CD14-positive monocyte (primary cell): ENCODE data around the gene PRSS16. TPM values are rescaled to one million over a fixed set of nuclear protein-coding genes. Genes with fewer than 3 reads are reported as not detected.
A peak's percentile ranks its signal among the peaks of the same experiment; 100 is the strongest.

ENCODE experiments used
- DNase-seq, 3 donors: peaks; one replicate each; pipeline ENCODE4 v3.0.0-alpha.2; 2011 to 2022
- H2AFZ ChIP-seq: 2 replicates; pipeline ENCODE4 v1.6.0; 2012; ENCODE audit warnings: mild to moderate bottlenecking, low read depth, low read length, inconsistent platforms; ENCODE audit not compliant: insufficient read depth, poor library complexity, severe bottlenecking
- H3K27ac ChIP-seq, 2 donors: 1 replicate in 1 of 2; 2 replicates in 1 of 2; pipeline ENCODE4 v1.5.1; 2012 to 2013; ENCODE audit warnings: low read length in 2 of 2, control low read depth in 1 of 2, inconsistent platforms in 1 of 2, low read depth in 1 of 2, mild to moderate bottlenecking in 1 of 2
- H3K27me3 ChIP-seq, 2 donors: one replicate each; pipeline versions ENCODE4 v1.6.0 to v1.6.1; 2011 to 2013; ENCODE audit warnings: low read length in 2 of 2; ENCODE audit not compliant: control insufficient read depth in 2 of 2, insufficient read depth in 2 of 2
- H3K36me3 ChIP-seq, 2 donors: replicated peaks in 1 of 2; 1 replicate in 1 of 2; 2 replicates in 1 of 2; pipeline versions ENCODE4 v1.5.1 to v1.6.1; 2012 to 2013; ENCODE audit warnings: low read length in 2 of 2, control low read depth in 1 of 2, inconsistent platforms in 1 of 2, mild to moderate bottlenecking in 1 of 2; ENCODE audit not compliant: insufficient read depth in 2 of 2, control insufficient read depth in 1 of 2
- H3K4me1 ChIP-seq, 2 donors: 1 replicate in 1 of 2; 2 replicates in 1 of 2; pipeline versions ENCODE4 v1.5.1 to v1.6.1; 2012 to 2013; ENCODE audit warnings: low read length in 2 of 2, control low read depth in 1 of 2, inconsistent platforms in 1 of 2, mild to moderate bottlenecking in 1 of 2, moderate library complexity in 1 of 2; ENCODE audit not compliant: insufficient read depth in 2 of 2, control insufficient read depth in 1 of 2
- H3K4me2 ChIP-seq: replicated peaks from 2 replicates; pipeline ENCODE3; 2012; ENCODE audit warnings: low read length, moderate library complexity, mild to moderate bottlenecking; ENCODE audit not compliant: poor library complexity, severe bottlenecking; ENCODE audit errors: extremely low read depth
- H3K4me3 ChIP-seq, 3 experiments: fragments of 200-600 bp in 1 of 3; sonication (generic) in 1 of 3; replicated peaks in 1 of 3; 1 replicate in 2 of 3; 2 replicates in 1 of 3; pipeline ENCODE4 v1.5.1; 2011 to 2013; ENCODE audit warnings: low read length in 3 of 3, mild to moderate bottlenecking in 3 of 3, control low read depth in 2 of 3, low read depth in 2 of 3, inconsistent platforms in 1 of 3, moderate library complexity in 1 of 3
- H3K79me2 ChIP-seq: 2 replicates; pipeline ENCODE4 v1.6.0; 2012; ENCODE audit warnings: mild to moderate bottlenecking, control low read depth, inconsistent platforms, low read length, moderate library complexity; ENCODE audit not compliant: insufficient read depth
- H3K9ac ChIP-seq: 2 replicates; pipeline ENCODE4 v1.6.0; 2017; ENCODE audit warnings: low read length, mild to moderate bottlenecking; ENCODE audit not compliant: insufficient read depth, poor library complexity, severe bottlenecking
- H3K9me3 ChIP-seq, 2 donors: replicated peaks in 1 of 2; 1 replicate in 1 of 2; 2 replicates in 1 of 2; pipeline versions ENCODE4 v1.5.1 to v1.6.1; 2012 to 2013; ENCODE audit warnings: low read length in 2 of 2, control low read depth in 1 of 2; ENCODE audit not compliant: control insufficient read depth in 1 of 2, insufficient read depth in 1 of 2
- H4K20me1 ChIP-seq: 2 replicates; pipeline ENCODE4 v1.6.0; 2012; ENCODE audit warnings: mild to moderate bottlenecking, low read length, control low read depth, moderate library complexity; ENCODE audit not compliant: insufficient read depth
- H3K27ac Mint-ChIP-seq, 7 donors: one replicate each; pipeline ENCODE4 v1.8.0; 2020; ENCODE audit warnings: mild to moderate bottlenecking in 7 of 7, mixed read lengths in 7 of 7, moderate library complexity in 6 of 7, inconsistent platforms in 2 of 7
- H3K27me3 Mint-ChIP-seq, 3 donors: one replicate each; pipeline ENCODE4 v1.8.0; 2021 to 2022; ENCODE audit warnings: low read depth in 3 of 3, mild to moderate bottlenecking in 3 of 3, mixed read lengths in 3 of 3, moderate library complexity in 3 of 3, inconsistent platforms in 1 of 3
- H3K36me3 Mint-ChIP-seq, 2 donors: one replicate each; pipeline ENCODE4 v1.8.0; 2020; ENCODE audit warnings: mixed read lengths in 2 of 2, inconsistent platforms in 1 of 2, mild to moderate bottlenecking in 1 of 2
- H3K4me1 Mint-ChIP-seq: one replicate; pipeline ENCODE4 v1.8.0; 2020; ENCODE audit warnings: mild to moderate bottlenecking, mixed read lengths
- H3K4me3 Mint-ChIP-seq, 2 donors: one replicate each; pipeline ENCODE4 v1.8.0; 2020; ENCODE audit warnings: mild to moderate bottlenecking in 2 of 2, mixed read lengths in 2 of 2, moderate library complexity in 1 of 2
- H3K9me3 Mint-ChIP-seq, 7 donors: one replicate each; pipeline ENCODE4 v1.8.0; 2020 to 2022; ENCODE audit warnings: mixed read lengths in 7 of 7, mild to moderate bottlenecking in 6 of 7, moderate library complexity in 6 of 7, inconsistent platforms in 2 of 7
- WGBS: methylation state at CpG from one replicate; pipeline ENCODE4 v1.1.5; 2013; ENCODE audit warnings: missing lambda C conversion rate; ENCODE audit not compliant: insufficient coverage; 5-methylcytosine and 5-hydroxymethylcytosine counted together
- intact Hi-C, 2 donors: fragments of 100-400 bp; cut with micrococcal nuclease; formaldehyde crosslinking; loops; one replicate each; pipeline versions ENCODE4 v1.15.0 to v1.15.1; 2023
- polyA plus RNA-seq, 3 donors: library from polyadenylated mRNA; depleted of rRNA in 1 of 3; unstranded in 2 of 3; stranded (reverse) in 1 of 3; fragments of 300-500 nt in 2 of 3; fragments of >200 nt in 1 of 3; fragmentation: Illumina TruSeq in 2 of 3; gene quantifications; 1 replicate in 2 of 3; 2 replicates in 1 of 3; pipeline ENCODE4 v1.2.3, GENCODE V29; 2012 to 2021
- TF ChIP-seq, protein P1 (sequence below): fragments of 200-600 bp; IDR thresholded peaks from one replicate; pipeline ENCODE4 v1.8.0; 2022; ENCODE audit warnings: antibody characterized with exemption, mild to moderate bottlenecking

Gene PRSS16
- polyA plus RNA-seq, 3 donors = not detected

DNA sequence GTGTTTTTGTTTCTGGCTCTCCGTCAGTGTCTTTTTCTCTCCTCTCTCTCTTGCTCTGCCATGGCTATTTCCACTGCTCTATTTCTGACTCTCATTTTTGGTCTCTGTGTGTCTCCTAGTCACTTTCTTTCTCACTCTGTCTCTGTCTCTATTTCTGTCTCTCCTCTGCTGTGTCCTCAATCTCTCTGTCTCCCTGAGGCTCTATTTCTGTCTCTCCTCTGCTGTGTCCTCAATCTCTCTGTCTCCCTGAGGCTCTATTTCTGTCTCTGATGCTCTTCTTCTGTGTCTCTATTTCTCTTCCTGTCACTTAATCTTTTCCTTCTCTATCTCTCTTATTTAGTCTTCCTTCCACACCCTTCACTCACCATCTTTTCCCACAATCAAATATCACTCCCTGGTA is 8.4 kb downstream of the PRSS16 start:
- peaks cover 39 to 63% of the 10 kb centered on the region in 2 donors for H3K27me3 ChIP-seq
- no peak overlapping the region for H3K9ac ChIP-seq
- peak overlapping the region in 1 of 2 donors; percentile 1 for H3K4me3 Mint-ChIP-seq
- H3K9me3 Mint-ChIP-seq = peaks cover 2 to 41% (median 21%) of the 10 kb centered on the region in 7 donors
- peaks cover 34 to 55% (median 54%) of the 10 kb centered on the region in 3 donors for H3K27me3 Mint-ChIP-seq
- no peak overlapping the region for H3K27ac Mint-ChIP-seq
- H3K4me1 Mint-ChIP-seq = peaks cover 6% of the 10 kb centered on the region
- no peak overlapping the region for H3K4me2 ChIP-seq
- no peaks in the 10 kb centered on the region for H3K36me3 ChIP-seq
- H3K4me1 ChIP-seq = peaks cover 4 to 5% of the 10 kb centered on the region in 2 donors
- no peak overlapping the region for H3K27ac ChIP-seq
- intact Hi-C loops = no loop called here
- TF ChIP-seq, protein P1, sequence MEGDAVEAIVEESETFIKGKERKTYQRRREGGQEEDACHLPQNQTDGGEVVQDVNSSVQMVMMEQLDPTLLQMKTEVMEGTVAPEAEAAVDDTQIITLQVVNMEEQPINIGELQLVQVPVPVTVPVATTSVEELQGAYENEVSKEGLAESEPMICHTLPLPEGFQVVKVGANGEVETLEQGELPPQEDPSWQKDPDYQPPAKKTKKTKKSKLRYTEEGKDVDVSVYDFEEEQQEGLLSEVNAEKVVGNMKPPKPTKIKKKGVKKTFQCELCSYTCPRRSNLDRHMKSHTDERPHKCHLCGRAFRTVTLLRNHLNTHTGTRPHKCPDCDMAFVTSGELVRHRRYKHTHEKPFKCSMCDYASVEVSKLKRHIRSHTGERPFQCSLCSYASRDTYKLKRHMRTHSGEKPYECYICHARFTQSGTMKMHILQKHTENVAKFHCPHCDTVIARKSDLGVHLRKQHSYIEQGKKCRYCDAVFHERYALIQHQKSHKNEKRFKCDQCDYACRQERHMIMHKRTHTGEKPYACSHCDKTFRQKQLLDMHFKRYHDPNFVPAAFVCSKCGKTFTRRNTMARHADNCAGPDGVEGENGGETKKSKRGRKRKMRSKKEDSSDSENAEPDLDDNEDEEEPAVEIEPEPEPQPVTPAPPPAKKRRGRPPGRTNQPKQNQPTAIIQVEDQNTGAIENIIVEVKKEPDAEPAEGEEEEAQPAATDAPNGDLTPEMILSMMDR = no peak
- no peaks in the 10 kb centered on the region for H3K79me2 ChIP-seq
- peaks cover 9 to 22% of the 10 kb centered on the region in 2 donors for H3K9me3 ChIP-seq
- WGBS = 67% methylated on average over 1 of the region's 1 CpG
- H2AFZ ChIP-seq = no peak overlapping the region
- H4K20me1 ChIP-seq = no peaks in the 10 kb centered on the region
- DNase-seq = no peak
- peaks cover 0 to 2% of the 10 kb centered on the region in 2 donors for H3K36me3 Mint-ChIP-seq
- H3K4me3 ChIP-seq = no peak overlapping the region

DNA sequence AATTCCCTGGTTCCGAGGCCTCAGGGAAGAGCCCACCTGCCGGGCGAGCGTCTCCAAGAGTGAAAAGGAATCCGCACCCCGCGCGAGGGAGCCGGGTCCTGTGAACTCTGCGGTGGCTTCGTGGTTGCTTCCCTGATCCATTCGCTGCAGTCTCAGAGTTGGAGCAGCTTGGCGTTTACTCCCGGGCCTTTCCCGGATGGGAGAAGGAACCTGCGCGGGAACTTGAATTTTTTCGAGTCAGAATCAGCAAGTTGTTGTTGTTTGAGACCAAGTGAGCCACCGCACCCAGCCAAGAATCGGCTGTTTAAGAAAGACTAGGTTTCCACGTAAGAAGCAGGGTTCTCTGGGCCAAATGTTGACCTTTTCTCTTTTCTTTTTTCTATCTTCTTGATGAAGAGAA is 12.9 kb downstream of the PRSS16 start:
- no peak overlapping the region for H3K9ac ChIP-seq
- Mint-ChIP-seq H3K4me1 (no peaks in the 10 kb centered on the region), H3K27me3 (peaks cover 44 to 65% (median 45%) of the 10 kb centered on the region in 3 donors), H3K9me3 (peaks cover 0 to 26% (median 21%) of the 10 kb centered on the region in 7 donors), H3K4me3 (peak overlapping the region in 1 of 2 donors; percentile 67), H3K36me3 (no peaks in the 10 kb centered on the region), H3K27ac (no peak overlapping the region)
- H3K27me3 ChIP-seq = peaks cover 17 to 43% of the 10 kb centered on the region in 2 donors
- no peaks in the 10 kb centered on the region for H3K36me3 ChIP-seq
- no peak overlapping the region for H3K4me3 ChIP-seq
- H3K9me3 ChIP-seq = peaks cover 0 to 12% of the 10 kb centered on the region in 2 donors
- no peak overlapping the region for H2AFZ ChIP-seq
- TF ChIP-seq, protein P1 = no peak
- 9% methylated on average over 18 of the region's 21 CpGs for WGBS
- H3K27ac ChIP-seq = no peak overlapping the region
- H4K20me1 ChIP-seq = no peaks in the 10 kb centered on the region
- H3K79me2 ChIP-seq = no peaks in the 10 kb centered on the region
- no peak for DNase-seq
- no peak overlapping the region for H3K4me2 ChIP-seq
- intact Hi-C loops = no loop called here
- H3K4me1 ChIP-seq = no peaks in the 10 kb centered on the region
